NCI-H1436 treated with DMSO at 0.1 percent for 48 hours (cell line): ENCODE results near the gene SP6.

ENCODE experiments used
- DNase-seq: peaks from one replicate; lab custom pipeline; 2025; lab: John Stamatoyannopoulos, UW

The SP6 gene

GRCh38 chr17:47850692-47851573 lies at the start of gene SP6:
SP6 (minus strand) TSS chr17:47851163; CDS start chr17:47848429, 2,734 bp downstream.
- no peak for DNase-seq

- DNase-seq, result no peak
Observed at GRCh38 chr17:47899643-47900042, 48.7 kb upstream of the SP6 start.

GRCh38 chr17:47898241-47898640 lies 47.3 kb upstream of the SP6 start:
- no peak for DNase-seq

GRCh38 chr17:47897561-47897960 lies 46.6 kb upstream of the SP6 start:
- no peak for DNase-seq

GRCh38 chr17:47896672-47897490 lies 45.9 kb upstream of the SP6 start:
- no peak for DNase-seq

- peak; percentile 100 for DNase-seq
Observed at GRCh38 chr17:47895856-47896671, 45.1 kb upstream of the SP6 start, which contains the start of gene SP2. SP2 (plus strand) TSS chr17:47896236; CDS start chr17:47896287, 51 bp downstream.

- no peak for DNase-seq
Observed at GRCh38 chr17:47895347-47895855, 44.4 kb upstream of the SP6 start.

- no peak for DNase-seq
Observed at GRCh38 chr17:47894498-47895346, 43.8 kb upstream of the SP6 start.

- no peak for DNase-seq
Observed at GRCh38 chr17:47891545-47892088, 40.7 kb upstream of the SP6 start.

GRCh38 chr17:47889734-47890529 lies 39.0 kb upstream of the SP6 start:
- peak; percentile 64 for DNase-seq

- DNase-seq, result no peak
Observed at GRCh38 chr17:47888293-47888692, 37.3 kb upstream of the SP6 start.

- no peak for DNase-seq
Observed at GRCh38 chr17:47884905-47885730, 34.2 kb upstream of the SP6 start.

GRCh38 chr17:47884427-47884740 lies 33.4 kb upstream of the SP6 start:
- DNase-seq, result no peak

GRCh38 chr17:47883589-47884426 lies 32.8 kb upstream of the SP6 start:
- no peak for DNase-seq

- DNase-seq, result no peak
Observed at GRCh38 chr17:47882695-47883588, 32.0 kb upstream of the SP6 start.

GRCh38 chr17:47882247-47882646 lies 31.3 kb upstream of the SP6 start:
- no peak for DNase-seq
